ENCODE data around the gene NEAT1. TPM values are rescaled to one million over a fixed set of nuclear protein-coding genes. Genes with fewer than 3 reads are reported as not detected.
A peak's percentile ranks its signal among the peaks of the same experiment; 100 is the strongest.

The NEAT1 gene
- polyA plus RNA-seq, 1 experiment: 72.3 TPM

DNA sequence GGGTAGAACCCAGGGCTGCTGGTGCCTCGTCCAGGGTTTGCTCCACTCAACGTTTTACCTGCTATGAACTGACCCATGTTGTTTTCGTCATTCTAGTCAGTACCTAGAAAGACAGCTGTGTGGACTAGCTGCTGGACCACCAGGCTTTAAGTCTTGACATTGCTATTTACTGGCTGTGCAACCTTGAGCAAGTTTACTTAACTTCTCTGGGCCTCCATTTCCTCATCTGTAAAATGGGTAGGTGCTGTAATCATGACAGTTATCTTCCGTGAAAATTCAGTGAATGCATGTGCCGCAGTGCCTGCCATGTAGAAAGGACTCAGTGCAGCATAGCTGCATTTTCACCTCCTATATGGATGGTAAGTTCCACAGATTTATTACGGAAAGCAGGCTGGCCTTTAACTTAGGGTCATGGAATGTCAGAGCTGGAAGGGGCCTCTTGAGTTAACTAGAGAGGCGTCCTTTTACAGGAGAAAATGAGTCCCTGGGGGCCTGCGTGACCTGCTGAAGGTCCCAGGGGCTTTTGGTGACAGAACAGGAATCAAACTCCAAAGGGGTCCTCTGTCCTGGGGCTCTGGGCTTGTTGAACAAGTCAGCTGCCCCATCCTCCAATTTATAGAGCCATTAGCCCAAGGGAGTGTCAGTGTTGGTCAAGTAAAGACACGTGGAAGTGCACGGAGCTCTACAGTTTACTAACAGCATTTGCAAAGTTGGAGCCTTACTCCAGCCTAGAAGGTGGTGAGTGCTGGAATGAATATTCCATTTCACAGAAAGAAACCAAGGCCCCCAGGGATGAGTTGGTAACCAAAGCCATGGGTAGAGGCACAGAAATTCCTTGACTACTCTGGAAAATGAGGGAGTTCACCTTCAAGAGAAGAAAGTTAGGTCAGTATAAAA lies 64.2 kb downstream of the NEAT1 start:
- ChIA-PET POLR2A (interaction anchor here (0.7 to 9.2 kb wide), 9 partner anchors 9 to 65 kb away, joined by 3 to 242 read pairs (median 6); partner anchors contain the start of genes MALAT1, NEAT1 and SCYL1), CTCF (interaction anchor here (1.9 to 3.0 kb wide), 3 partner anchors 7 to 70 kb away, joined by 8 to 20 read pairs (median 8); no protein-coding TSS in a partner anchor)
- H3K9me3 ChIP-seq (ENCODE audit: control insufficient read depth, insufficient read depth, low read length): no peaks in the 10 kb centered on the region; the same call in 1 of the 2 replicates
- H3K27me3 ChIP-seq (ENCODE audit: control insufficient read depth, insufficient read depth, low read length): no peaks in the 10 kb centered on the region
- no peak for TF ChIP-seq CTCF (IDR thresholded peaks at IDR 0.05; ENCODE audit: low read depth, low read length)
- H3K4me3 ChIP-seq (ENCODE audit: low read depth, low read length): peak overlapping the region; percentile 10; the same call in 1 of the 2 replicates
- peak overlapping the region; percentile 93 for H3K27ac ChIP-seq (ENCODE audit: low read depth, low read length)
- DNase-seq (ENCODE audit: low read depth, low spot score): no peak

- Histone ChIP-seq H3K27me3 (ENCODE audit: control insufficient read depth, insufficient read depth, low read length) (no peaks in the 10 kb centered on the region), H3K4me3 (ENCODE audit: low read depth, low read length) (peak overlapping the region; percentile 45), H3K27ac (ENCODE audit: low read depth, low read length) (peak overlapping the region; percentile 99), H3K9me3 (ENCODE audit: control insufficient read depth, insufficient read depth, low read length) (no peaks in the 10 kb centered on the region; the same call in 1 of the 2 replicates)
- no peak for TF ChIP-seq CTCF (IDR thresholded peaks at IDR 0.05; ENCODE audit: low read depth, low read length)
- CTCF ChIA-PET: interaction anchor here (0.7 to 3.0 kb wide), 3 partner anchors 8 to 16 kb away, joined by 4 to 20 read pairs (median 8); no protein-coding TSS in a partner anchor
- POLR2A ChIA-PET: interaction anchor here (0.5 to 9.2 kb wide), 11 partner anchors 10 to 66 kb away, joined by 3 to 242 read pairs (median 5); partner anchors contain the start of genes MALAT1, NEAT1 and SCYL1
- peak; percentile 100 for DNase-seq (ENCODE audit: low read depth, low spot score)
These were observed 65.1 kb downstream of the NEAT1 start for GRCh38 chr11:65487467-65488272.

- H3K27ac ChIP-seq (ENCODE audit: low read depth, low read length): peak overlapping the region; percentile 99
- no peaks in the 10 kb centered on the region; the same call in 1 of the 2 replicates for H3K9me3 ChIP-seq (ENCODE audit: control insufficient read depth, insufficient read depth, low read length)
- no peak for DNase-seq (ENCODE audit: low read depth, low spot score)
- TF ChIP-seq CTCF (IDR thresholded peaks at IDR 0.05; ENCODE audit: low read depth, low read length): no peak
- POLR2A ChIA-PET: interaction anchor here (1.0 to 9.2 kb wide), 9 partner anchors 10 to 67 kb away, joined by 3 to 242 read pairs (median 5); partner anchors contain the start of genes MALAT1 and NEAT1
- peak overlapping the region; percentile 45 for H3K4me3 ChIP-seq (ENCODE audit: low read depth, low read length)
- CTCF ChIA-PET: interaction anchor here (1.0 to 3.0 kb wide), 6 partner anchors 8 to 72 kb away, joined by 3 to 20 read pairs (median 8); partner anchors contain the start of gene MALAT1
- no peaks in the 10 kb centered on the region for H3K27me3 ChIP-seq (ENCODE audit: control insufficient read depth, insufficient read depth, low read length)
These were observed 65.9 kb downstream of the NEAT1 start for GRCh38 chr11:65488273-65489034.

GRCh38 chr11:65489035-65489705 lies 66.6 kb downstream of the NEAT1 start:
- no peaks in the 10 kb centered on the region for H3K27me3 ChIP-seq (ENCODE audit: control insufficient read depth, insufficient read depth, low read length)
- POLR2A ChIA-PET: interaction anchor here (0.6 to 9.2 kb wide), 9 partner anchors 11 to 67 kb away, joined by 3 to 242 read pairs (median 11); partner anchors contain the start of genes MALAT1, NEAT1 and SCYL1
- CTCF ChIA-PET: interaction anchor here (1.0 to 3.0 kb wide), 5 partner anchors 8 to 73 kb away, joined by 3 to 20 read pairs (median 8); partner anchors contain the start of gene MALAT1
- H3K9me3 ChIP-seq (ENCODE audit: control insufficient read depth, insufficient read depth, low read length): no peaks in the 10 kb centered on the region; the same call in 1 of the 2 replicates
- peak overlapping the region; percentile 99 for H3K27ac ChIP-seq (ENCODE audit: low read depth, low read length)
- DNase-seq (ENCODE audit: low read depth, low spot score): no peak
- no peak overlapping the region for H3K4me3 ChIP-seq (ENCODE audit: low read depth, low read length)
- TF ChIP-seq CTCF (IDR thresholded peaks at IDR 0.05; ENCODE audit: low read depth, low read length): no peak
